GM23338 (cell line): ENCODE results near the gene ROCK2. TPM values are rescaled to one million over a fixed set of nuclear protein-coding genes. Genes with fewer than 3 reads are reported as not detected.
"Not testable (repeated sequence)": the region's sequence is repeated elsewhere in the genome, so short reads cannot be mapped to it uniquely, and the experiment has no call there.

Source experiments
- ATAC-seq: fragments of 200-7000 bp; cut with Tn5 transposase; 3 replicates; pipeline ENCODE4 v1.9.1; 2020
- DNase-seq: peaks from one replicate; pipeline ENCODE4 v3.0.0-alpha.2; 2015; ENCODE audit warnings: low spot score
- H2AFZ ChIP-seq: fragments of 200-600 bp; sonication (generic); 2 replicates; pipeline ENCODE4 v1.8.0; 2016; ENCODE audit warnings: antibody characterized with exemption, mild to moderate bottlenecking, moderate library complexity
- H3F3A ChIP-seq: fragments of 200-600 bp; sonication (generic); replicated peaks from 2 replicates; pipeline ENCODE4 v1.8.0; 2017; ENCODE audit warnings: antibody characterized with exemption, mixed run types, low read depth
- H3K27ac ChIP-seq: fragments of 200-600 bp; sonication (generic); 2 replicates; pipeline ENCODE4 v1.6.1; 2016; ENCODE audit warnings: low read depth
- H3K27me3 ChIP-seq: fragments of 200-600 bp; sonication (generic); 2 replicates; pipeline ENCODE4 v1.8.0; 2016; ENCODE audit warnings: mild to moderate bottlenecking, mixed run types, moderate library complexity; ENCODE audit not compliant: insufficient read depth
- H3K36me3 ChIP-seq: fragments of 200-600 bp; sonication (generic); 2 replicates; pipeline ENCODE4 v1.8.0; 2016; ENCODE audit warnings: mild to moderate bottlenecking; ENCODE audit not compliant: insufficient read depth
- H3K4me1 ChIP-seq: fragments of 200-600 bp; sonication (generic); 2 replicates; pipeline ENCODE4 v1.8.0; 2016; ENCODE audit warnings: mild to moderate bottlenecking, moderate library complexity; ENCODE audit not compliant: insufficient read depth
- H3K4me2 ChIP-seq: fragments of 200-600 bp; sonication (generic); 2 replicates; pipeline ENCODE4 v1.7.1; 2017; ENCODE audit warnings: mixed run types
- H3K4me3 ChIP-seq: fragments of 200-600 bp; sonication (generic); 2 replicates; pipeline ENCODE4 v1.6.1; 2016; ENCODE audit warnings: mixed run types
- H3K79me2 ChIP-seq: fragments of 200-600 bp; sonication (generic); replicated peaks from 2 replicates; pipeline ENCODE4 v1.8.0; 2017; ENCODE audit warnings: mild to moderate bottlenecking; ENCODE audit not compliant: insufficient read depth
- H3K9me2 ChIP-seq: fragments of 200-600 bp; sonication (generic); 2 replicates; pipeline ENCODE4 v1.8.0; 2017; ENCODE audit not compliant: insufficient read depth
- H4K20me1 ChIP-seq: fragments of 200-600 bp; sonication (generic); replicated peaks from 2 replicates; pipeline ENCODE4 v1.8.0; 2017; ENCODE audit warnings: mild to moderate bottlenecking; ENCODE audit not compliant: insufficient read depth
- H3K27ac Mint-ChIP-seq: 2 replicates; pipeline ENCODE4 v1.8.0; 2020; ENCODE audit warnings: inconsistent platforms, mild to moderate bottlenecking, moderate library complexity, mixed read lengths
- H3K27me3 Mint-ChIP-seq: 3 replicates; pipeline ENCODE4 v1.8.0; 2022; ENCODE audit warnings: low read depth, mild to moderate bottlenecking, moderate library complexity, mixed read lengths, inconsistent platforms; ENCODE audit not compliant: insufficient read depth, poor library complexity
- H3K36me3 Mint-ChIP-seq: 3 replicates; pipeline ENCODE4 v1.8.0; 2021; ENCODE audit warnings: low read depth, mild to moderate bottlenecking, inconsistent platforms, moderate library complexity, mixed read lengths
- H3K4me1 Mint-ChIP-seq: 3 replicates; pipeline ENCODE4 v1.8.0; 2020; ENCODE audit warnings: mild to moderate bottlenecking, inconsistent platforms, mixed read lengths
- H3K4me3 Mint-ChIP-seq: 3 replicates; pipeline ENCODE4 v1.8.0; 2021; ENCODE audit warnings: moderate library complexity, mild to moderate bottlenecking, inconsistent platforms, mixed read lengths
- H3K9me3 Mint-ChIP-seq: 3 replicates; pipeline ENCODE4 v1.8.0; 2020; ENCODE audit warnings: moderate library complexity, mild to moderate bottlenecking, inconsistent platforms, mixed read lengths
- EZH2 ChIP-seq: fragments of 200-600 bp; sonication (generic); IDR thresholded peaks from one replicate; pipeline ENCODE4 v1.8.0; 2017; ENCODE audit warnings: antibody characterized with exemption, mild to moderate bottlenecking, low read depth; ENCODE audit not compliant: unreplicated experiment
- POLR2AphosphoS5 ChIP-seq: IDR thresholded peaks from 2 replicates; pipeline ENCODE4 v1.6.1; 2016; ENCODE audit warnings: antibody characterized with exemption, low read depth
- STAT1 ChIP-seq: IDR thresholded peaks from one replicate; pipeline ENCODE4 v1.6.1; 2016; ENCODE audit warnings: antibody characterized with exemption; ENCODE audit not compliant: unreplicated experiment
- polyA plus RNA-seq: library from polyadenylated mRNA; unstranded; fragments of >200 nt; fragmentation: Nextera tagmentation; extraction: Ambion mirVana; gene quantifications from 2 replicates; pipeline ENCODE4 v1.2.1, GENCODE V29; 2016
- total RNA-seq: library from RNA; depleted of rRNA; stranded (reverse); fragments of >200 nt; shearing (Covaris generic); gene quantifications from 2 replicates; pipeline ENCODE4 v1.2.3, GENCODE V29; 2014
- TF ChIP-seq, protein P1 (sequence below): IDR thresholded peaks from 2 replicates; pipeline ENCODE4 v1.6.1; 2016; ENCODE audit warnings: antibody characterized with exemption

Gene ROCK2
- total and polyA plus RNA-seq, 2 experiments from 2014 or later: 16.4 to 28.0 TPM

GRCh38 chr2:11329776-11330175, 14.7 kb downstream of the ROCK2 start:
- Histone ChIP-seq H3K27me3 (no peaks in the 10 kb centered on the region), H3K4me2 (no peak overlapping the region), H4K20me1 (peaks cover 45% of the 10 kb centered on the region; the same call in 1 of the 2 replicates), H3K9me2 (no peaks in the 10 kb centered on the region), H3K79me2 (peaks cover 97% of the 10 kb centered on the region), H3K4me3 (no peak overlapping the region), H3K27ac (no peak overlapping the region), H3K36me3 (no peaks in the 10 kb centered on the region), H2AFZ (no peak overlapping the region), H3F3A (no peaks in the 10 kb centered on the region), H3K4me1 (peaks cover 3% of the 10 kb centered on the region; the same call in 1 of the 2 replicates)
- ATAC-seq (no peak), DNase-seq (no peak)
- no peaks in the 10 kb centered on the region for H3K4me1 Mint-ChIP-seq
- no peaks in the 10 kb centered on the region for H3K27me3 Mint-ChIP-seq
- H3K4me3 Mint-ChIP-seq: no peak overlapping the region
- peaks cover 5% of the 10 kb centered on the region; the same call in 1 of the 3 replicates for H3K9me3 Mint-ChIP-seq
- no peak for TF ChIP-seq STAT1
- H3K36me3 Mint-ChIP-seq: no peaks in the 10 kb centered on the region; the same call in 2 of the 3 replicates
- no peak overlapping the region for H3K27ac Mint-ChIP-seq

- not testable (repeated sequence) for H3K36me3 Mint-ChIP-seq, DNase-seq, H3K9me2 ChIP-seq, H3K4me3 Mint-ChIP-seq, H3K27me3 Mint-ChIP-seq, H3K27ac Mint-ChIP-seq, H3K4me3 ChIP-seq, H2AFZ ChIP-seq, H3K4me1 ChIP-seq, H3K4me2 ChIP-seq, H3K27me3 ChIP-seq, ATAC-seq, H3K4me1 Mint-ChIP-seq, H3K27ac ChIP-seq, H3F3A ChIP-seq, H3K9me3 Mint-ChIP-seq, H3K36me3 ChIP-seq
- peaks cover 50% of the 10 kb centered on the region; the same call in 1 of the 2 replicates for H4K20me1 ChIP-seq
- H3K79me2 ChIP-seq: peaks cover 97% of the 10 kb centered on the region
These were observed 15.9 kb downstream of the ROCK2 start for GRCh38 chr2:11328522-11328921.

GRCh38 chr2:11327871-11328270, 16.6 kb downstream of the ROCK2 start:
- Mint-ChIP-seq H3K36me3 (no peaks in the 10 kb centered on the region; the same call in 2 of the 3 replicates), H3K4me1 (no peaks in the 10 kb centered on the region), H3K27me3 (no peaks in the 10 kb centered on the region), H3K27ac (no peak overlapping the region), H3K9me3 (peaks cover 3% of the 10 kb centered on the region; the same call in 1 of the 3 replicates), H3K4me3 (no peak overlapping the region)
- no peak for TF ChIP-seq POLR2AphosphoS5
- TF ChIP-seq, protein P1, sequence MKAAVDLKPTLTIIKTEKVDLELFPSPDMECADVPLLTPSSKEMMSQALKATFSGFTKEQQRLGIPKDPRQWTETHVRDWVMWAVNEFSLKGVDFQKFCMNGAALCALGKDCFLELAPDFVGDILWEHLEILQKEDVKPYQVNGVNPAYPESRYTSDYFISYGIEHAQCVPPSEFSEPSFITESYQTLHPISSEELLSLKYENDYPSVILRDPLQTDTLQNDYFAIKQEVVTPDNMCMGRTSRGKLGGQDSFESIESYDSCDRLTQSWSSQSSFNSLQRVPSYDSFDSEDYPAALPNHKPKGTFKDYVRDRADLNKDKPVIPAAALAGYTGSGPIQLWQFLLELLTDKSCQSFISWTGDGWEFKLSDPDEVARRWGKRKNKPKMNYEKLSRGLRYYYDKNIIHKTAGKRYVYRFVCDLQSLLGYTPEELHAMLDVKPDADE: no peak
- no peak for TF ChIP-seq EZH2
- no peak overlapping the region for H3K4me3 ChIP-seq
- no peaks in the 10 kb centered on the region for H3K27me3 ChIP-seq
- no peaks in the 10 kb centered on the region for H3F3A ChIP-seq
- no peak overlapping the region for H3K27ac ChIP-seq
- peaks cover 52% of the 10 kb centered on the region for H4K20me1 ChIP-seq
- H2AFZ ChIP-seq: no peak overlapping the region
- no peak for DNase-seq
- no peaks in the 10 kb centered on the region for H3K9me2 ChIP-seq
- no peaks in the 10 kb centered on the region for H3K36me3 ChIP-seq
- peaks cover 97% of the 10 kb centered on the region for H3K79me2 ChIP-seq
- no peak overlapping the region for H3K4me2 ChIP-seq
- ATAC-seq: no peak
- H3K4me1 ChIP-seq: peaks cover 3% of the 10 kb centered on the region; the same call in 1 of the 2 replicates
